Prostate gland (tissue), 2 donors: ENCODE data around the gene SLC12A5.

ENCODE experiments used
- CTCF ChIP-seq, 4 experiments: fragments of 200-600 bp in 2 of 4; fragments of 450-650 bp in 2 of 4; sonication (generic) in 2 of 4; IDR thresholded peaks; 1 replicate in 3 of 4; 2 replicates in 1 of 4; pipeline ENCODE4 v1.5.1; 2016 to 2019; ENCODE audit warnings: antibody characterized with exemption in 4 of 4, mild to moderate bottlenecking in 2 of 4, moderate library complexity in 2 of 4
- POLR2AphosphoS5 ChIP-seq: sonication (generic); formaldehyde crosslinking; IDR thresholded peaks from one replicate; pipeline ENCODE4 v1.6.1; 2017; ENCODE audit warnings: antibody characterized with exemption

- TF ChIP-seq POLR2AphosphoS5 (no peak), CTCF (IDR thresholded peaks at IDR 0.05) (no peak)
Observed at GRCh38 chr20:46054606-46055005, 25.6 kb downstream of the SLC12A5 start.
